ENCODE measurements around the gene DHX58. TPM values are rescaled to one million over a fixed set of nuclear protein-coding genes. Genes with fewer than 3 reads are reported as not detected.
A peak's percentile ranks its signal among the peaks of the same experiment; 100 is the strongest.

The DHX58 gene
- total RNA-seq, 2 donors from 2014 or later, result 16.9 to 24.0 TPM

DNA sequence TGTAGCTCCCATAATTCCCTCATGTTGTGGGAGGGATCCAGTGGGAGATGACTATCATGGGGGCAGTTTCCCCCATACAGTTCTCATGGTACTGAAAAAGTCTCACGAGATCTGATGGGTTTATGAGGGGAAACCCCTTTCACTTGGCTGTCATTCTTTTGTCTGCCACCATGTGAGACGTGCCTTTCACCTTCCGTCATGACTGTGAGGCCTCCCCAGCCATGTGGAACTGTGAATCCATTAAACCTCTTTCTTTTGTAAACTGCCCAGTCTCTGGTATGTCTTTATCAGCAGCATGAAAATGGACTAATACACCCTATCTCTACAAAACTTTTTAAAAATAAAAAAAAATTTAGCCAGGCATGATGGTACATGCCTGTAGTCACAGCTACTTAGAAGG, 55.9 kb downstream of the DHX58 start:
- Mint-ChIP-seq H3K4me3 (no peak overlapping the region), H3K4me1 (no peaks in the 10 kb centered on the region), H3K27me3 (peaks cover 58% of the 10 kb centered on the region), H3K27ac (no peak overlapping the region), H3K36me3 (ENCODE audit: low read depth) (no peaks in the 10 kb centered on the region)
- DNase-seq (no peak), ATAC-seq (no peak)
- no peaks in the 10 kb centered on the region for H3K9me3 ChIP-seq (ENCODE audit: control insufficient read depth, low read length, poor library complexity, severe bottlenecking)

DNA sequence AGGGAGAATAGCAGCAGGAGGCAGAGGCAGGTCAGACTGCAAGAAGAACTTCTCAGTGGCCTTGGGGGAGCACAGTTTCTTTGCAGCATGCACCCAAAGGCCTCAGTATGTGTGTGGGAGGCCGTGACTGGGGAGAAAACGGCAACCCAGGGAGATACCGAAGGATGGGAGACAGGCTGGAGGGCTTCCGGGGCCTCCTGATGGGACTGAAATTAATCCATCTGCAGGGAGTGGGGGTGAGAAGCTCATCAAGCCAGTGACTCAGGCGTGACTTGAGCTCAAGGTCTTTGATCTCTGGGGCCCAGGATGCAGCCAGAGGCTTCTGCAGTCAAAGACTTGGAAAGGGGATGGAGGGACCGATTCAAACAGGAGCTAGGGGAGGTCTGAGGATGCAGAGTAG, 57.0 kb downstream of the DHX58 start:
- H3K27ac Mint-ChIP-seq, result no peak overlapping the region
- ATAC-seq, result no peak
- H3K27me3 Mint-ChIP-seq, result peaks cover 60% of the 10 kb centered on the region

DNA sequence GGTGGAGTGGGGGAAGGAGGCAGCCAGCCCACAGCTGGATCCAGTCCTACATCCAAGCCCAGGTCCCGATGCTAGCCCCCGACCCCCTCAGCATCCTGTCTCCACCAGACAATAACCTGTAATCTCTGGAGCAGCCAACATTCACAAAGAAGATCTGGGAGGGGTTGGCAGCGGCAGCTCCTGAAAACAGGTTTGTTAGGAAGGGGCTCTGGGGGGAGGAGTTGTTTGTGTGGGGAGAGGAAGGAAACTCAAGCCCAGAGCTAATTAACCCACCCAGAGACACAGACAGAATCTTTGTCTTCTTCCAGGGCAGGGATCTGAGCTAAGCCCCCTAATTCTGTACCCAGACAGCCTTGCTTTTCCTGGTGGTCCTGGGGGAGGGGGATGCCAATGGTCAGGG, 57.5 kb downstream of the DHX58 start:
- H3K27me3 Mint-ChIP-seq, result peaks cover 56% of the 10 kb centered on the region
- no peak overlapping the region for H3K4me3 Mint-ChIP-seq
- no peaks in the 10 kb centered on the region for H3K9me3 ChIP-seq (ENCODE audit: control insufficient read depth, low read length, poor library complexity, severe bottlenecking)
- H3K27ac Mint-ChIP-seq, result no peak overlapping the region
- peaks cover 5% of the 10 kb centered on the region for H3K4me1 Mint-ChIP-seq
- ATAC-seq (no peak), DNase-seq (no peak)
- H3K36me3 Mint-ChIP-seq (ENCODE audit: low read depth), result no peaks in the 10 kb centered on the region

More for the DNA sequence above, 57.0 kb downstream of the DHX58 start:
- H3K36me3 Mint-ChIP-seq (ENCODE audit: low read depth), result no peaks in the 10 kb centered on the region
- H3K4me1 Mint-ChIP-seq, result peaks cover 5% of the 10 kb centered on the region
- DNase-seq, result no peak
- no peak overlapping the region for H3K4me3 Mint-ChIP-seq
- H3K9me3 ChIP-seq (ENCODE audit: control insufficient read depth, low read length, poor library complexity, severe bottlenecking), result no peaks in the 10 kb centered on the region

DNA sequence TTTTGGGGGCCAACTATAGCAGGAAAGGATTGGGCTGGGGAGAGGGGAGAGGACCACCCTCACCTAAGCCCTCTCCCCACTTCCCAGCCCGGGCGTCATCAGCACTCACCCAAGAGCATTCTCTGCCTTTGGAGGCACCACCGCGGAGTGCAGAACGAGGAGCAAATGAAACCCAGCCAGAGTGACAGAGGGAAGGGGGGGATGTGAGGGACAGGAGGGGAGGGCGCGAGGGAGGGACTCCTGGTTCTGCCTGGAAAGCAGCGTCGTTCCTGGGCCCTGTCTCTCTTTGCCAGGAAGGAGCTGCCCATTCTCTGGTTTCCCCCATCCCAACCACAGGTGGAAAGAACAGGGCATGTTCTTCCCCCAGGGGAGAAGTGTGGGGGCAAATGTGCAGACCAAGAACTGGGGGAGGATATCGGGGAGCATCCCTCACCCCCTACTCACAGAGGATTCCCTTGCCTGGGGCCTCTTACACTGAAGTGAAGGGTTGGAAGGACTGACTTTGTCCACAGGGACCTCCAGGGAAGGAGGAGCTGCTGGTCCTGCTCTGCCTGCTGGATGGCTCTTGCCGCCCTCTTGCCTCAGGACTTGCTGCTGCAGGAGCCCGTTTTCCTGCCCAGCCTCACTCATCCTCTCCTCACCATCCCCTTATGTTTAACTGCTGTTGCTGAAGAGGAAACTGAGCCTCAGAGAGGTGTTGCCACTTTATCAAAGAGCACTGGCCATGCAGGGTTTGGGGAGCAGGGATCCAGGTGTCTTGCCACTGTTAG, 58.6 kb downstream of the DHX58 start:
- H3K9me3 ChIP-seq (ENCODE audit: control insufficient read depth, low read length, poor library complexity, severe bottlenecking), result no peaks in the 10 kb centered on the region
- Mint-ChIP-seq H3K27me3 (peaks cover 52% of the 10 kb centered on the region), H3K4me1 (peaks cover 10% of the 10 kb centered on the region), H3K36me3 (ENCODE audit: low read depth) (no peaks in the 10 kb centered on the region), H3K27ac (no peak overlapping the region), H3K4me3 (no peak overlapping the region)
- no peak for ATAC-seq
- no peak for DNase-seq

DNA sequence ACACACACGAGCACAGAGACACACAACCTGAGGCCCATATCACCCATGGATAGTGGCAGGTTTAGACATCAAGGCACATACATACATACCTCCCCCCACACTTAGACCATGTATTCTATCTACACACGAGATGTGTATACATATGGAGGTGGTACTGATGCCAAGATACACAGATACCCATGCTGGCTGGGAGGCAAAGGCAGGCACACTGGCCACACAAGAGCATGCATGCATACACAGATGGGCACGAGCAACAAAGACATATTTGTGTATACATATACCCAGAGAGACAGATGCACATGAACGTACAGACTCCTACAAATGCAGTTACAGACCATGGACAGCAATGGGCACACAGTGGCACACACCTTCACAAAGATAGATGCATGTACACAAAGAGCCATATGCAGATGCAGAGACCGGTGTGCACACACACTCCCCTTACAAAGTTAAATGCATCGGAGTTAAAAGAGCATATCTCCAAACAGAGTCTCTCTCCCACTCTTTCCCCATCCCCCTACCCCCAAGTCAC, 60.1 kb downstream of the DHX58 start:
- Mint-ChIP-seq H3K27me3 (peaks cover 47% of the 10 kb centered on the region), H3K4me1 (peaks cover 10% of the 10 kb centered on the region), H3K4me3 (no peak overlapping the region), H3K36me3 (ENCODE audit: low read depth) (no peaks in the 10 kb centered on the region), H3K27ac (no peak overlapping the region)
- DNase-seq, result no peak
- no peak for ATAC-seq
- no peaks in the 10 kb centered on the region for H3K9me3 ChIP-seq (ENCODE audit: control insufficient read depth, low read length, poor library complexity, severe bottlenecking)

DNA sequence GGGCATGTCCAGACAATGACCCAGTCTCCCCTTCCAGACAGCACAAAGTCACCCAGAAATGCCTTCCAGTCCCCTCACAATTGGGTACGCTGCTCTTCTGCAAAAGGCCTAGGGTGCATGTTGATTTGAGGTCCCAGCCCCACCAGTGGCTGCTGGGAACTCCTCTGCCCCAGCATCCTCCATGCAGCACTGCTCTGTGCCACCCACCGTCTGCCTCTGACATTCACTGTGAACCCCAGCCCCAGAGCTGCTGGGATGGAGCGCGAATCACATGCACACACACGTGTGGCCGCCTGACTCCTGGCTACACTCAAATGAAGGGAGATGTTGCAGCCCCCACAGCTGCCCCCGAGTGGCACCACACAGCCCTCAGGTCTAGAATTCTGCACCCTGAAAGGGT, 60.9 kb downstream of the DHX58 start:
- Mint-ChIP-seq H3K4me1 (peaks cover 10% of the 10 kb centered on the region), H3K4me3 (peak overlapping the region; percentile 81)

More for the DNA sequence above, 60.9 kb downstream of the DHX58 start:
- no peak for ATAC-seq
- H3K27me3 Mint-ChIP-seq, result peaks cover 42% of the 10 kb centered on the region
- H3K9me3 ChIP-seq (ENCODE audit: control insufficient read depth, low read length, poor library complexity, severe bottlenecking), result no peaks in the 10 kb centered on the region
- no peaks in the 10 kb centered on the region for H3K36me3 Mint-ChIP-seq (ENCODE audit: low read depth)
- H3K27ac Mint-ChIP-seq, result peak overlapping the region; percentile 60
- DNase-seq, result no peak

Other genes with a start within 250 kb of the DHX58 start
- 10 to 100 TPM; 17.7 to 31.6 TPM for gene KLHL11, start 247.3 kb downstream of the DHX58 start, total RNA-seq
- gene ACLY, start 193.8 kb downstream of the DHX58 start, total RNA-seq, result 10 to 100 TPM; 65.5 to 73.4 TPM
- 1 to 10 TPM; 3.7 to 4.3 TPM for gene ODAD4, start 182.1 kb downstream of the DHX58 start, total RNA-seq
- 10 to 100 TPM; 21.0 to 23.4 TPM for gene CNP, start 145.9 kb downstream of the DHX58 start, total RNA-seq
- 100 to 1,000 TPM; 113 to 124 TPM for gene DNAJC7, start 95.3 kb downstream of the DHX58 start, total RNA-seq
- 10 to 100 TPM; 14.3 to 15.6 TPM for gene NKIRAS2, start 92.6 kb downstream of the DHX58 start, total RNA-seq
- under 1 TPM; 0.65 to 0.85 TPM for gene C17orf113, start 62.1 kb downstream of the DHX58 start, total RNA-seq
- gene ZNF385C, start 14.2 kb downstream of the DHX58 start, total RNA-seq, result under 1 TPM; 0.16 to 0.20 TPM
- gene KAT2A, start 8.7 kb upstream of the DHX58 start, total RNA-seq, result 10 to 100 TPM; 33.3 to 35.5 TPM
- gene HSPB9, start 10.1 kb upstream of the DHX58 start, total RNA-seq, result not detected
- gene RAB5C, start 42.3 kb upstream of the DHX58 start, total RNA-seq, result 10 to 100 TPM; 74.3 to 97.9 TPM
- gene KCNH4, start 68.4 kb upstream of the DHX58 start, total RNA-seq, result under 1 TPM; 0.45 to 0.94 TPM
- gene HCRT, start 72.7 kb upstream of the DHX58 start, total RNA-seq, result not detected
- gene GHDC, start 81.8 kb upstream of the DHX58 start, total RNA-seq, result 10 to 100 TPM; 12.4 to 13.5 TPM
- gene STAT5B, start 163.7 kb upstream of the DHX58 start, total RNA-seq, result 100 to 1,000 TPM; 202 to 225 TPM
- 100 to 1,000 TPM; 153 to 177 TPM for gene STAT5A, start 175.8 kb upstream of the DHX58 start, total RNA-seq